Aorta (tissue), 5 donors: ENCODE results near the gene SNRPD2. TPM values are rescaled to one million over a fixed set of nuclear protein-coding genes. Genes with fewer than 3 reads are reported as not detected.

Source experiments
- ATAC-seq: fragments of 200-7000 bp; cut with Tn5 transposase; one replicate; pipeline ENCODE4 v1.9.1; 2022; ENCODE audit warnings: moderate library complexity; ENCODE audit not compliant: low FRiP score
- DNase-seq, 2 donors: peaks; one replicate each; pipeline ENCODE4 v3.0.0-alpha.2; 2020
- H3K27ac ChIP-seq, 2 donors: one replicate each; pipeline ENCODE4 v1.5.1; 2013; ENCODE audit warnings: low read length in 2 of 2, mild to moderate bottlenecking in 2 of 2, moderate library complexity in 2 of 2, control low read depth in 1 of 2, inconsistent platforms in 1 of 2, low read depth in 1 of 2
- H3K27me3 ChIP-seq, 2 donors: one replicate each; pipeline ENCODE4 v1.6.1; 2013; ENCODE audit warnings: control low read depth in 1 of 2, low read length in 1 of 2, mild to moderate bottlenecking in 1 of 2, moderate library complexity in 1 of 2; ENCODE audit not compliant: insufficient read depth in 2 of 2, control insufficient read depth in 1 of 2
- H3K36me3 ChIP-seq, 2 donors: one replicate each; pipeline ENCODE4 v1.6.1; 2013; ENCODE audit warnings: control low read depth in 1 of 2, low read length in 1 of 2, mild to moderate bottlenecking in 1 of 2; ENCODE audit not compliant: insufficient read depth in 2 of 2, control insufficient read depth in 1 of 2
- H3K4me1 ChIP-seq, 2 donors: one replicate each; pipeline ENCODE4 v1.6.1; 2013; ENCODE audit warnings: low read length in 2 of 2, control low read depth in 1 of 2, mild to moderate bottlenecking in 1 of 2, moderate library complexity in 1 of 2; ENCODE audit not compliant: insufficient read depth in 2 of 2, control insufficient read depth in 1 of 2
- H3K4me3 ChIP-seq, 2 donors: one replicate each; pipeline ENCODE4 v1.5.1; 2013; ENCODE audit warnings: low read length in 2 of 2, control low read depth in 1 of 2, mild to moderate bottlenecking in 1 of 2
- H3K9me3 ChIP-seq: one replicate; pipeline ENCODE4 v1.6.1; 2013; ENCODE audit warnings: mild to moderate bottlenecking, low read length; ENCODE audit not compliant: control insufficient read depth
- WGBS, 2 donors: extraction: QIAGEN DNeasy Blood & Tissue Kit; methylation state at CpG; one replicate each; pipeline ENCODE4 v1.1.7; 2013; 5-methylcytosine and 5-hydroxymethylcytosine counted together
- intact Hi-C, 2 donors: fragments of 100-400 bp; cut with DNase I; formaldehyde crosslinking; loops; one replicate each; pipeline versions ENCODE4 v1.14.2 to v1.15.0; 2022
- polyA plus RNA-seq, 2 donors: library from polyadenylated mRNA; stranded (reverse); fragments of 200-250 nt; gene quantifications; one replicate each; pipeline ENCODE4 v1.2.3, GENCODE V29; 2013
- total RNA-seq, 2 donors: library from RNA; stranded (reverse); fragmentation: NEBNext Ultra II Directional; extraction: Animal tissue kit (Norgen Biotek cat#: 25700); gene quantifications; one replicate each; pipeline ENCODE4 v1.2.1, GENCODE V29; 2021
- donor health status: healthy with polysubstance abuse.
- donor health status: Bipolar disorder and iron deficiency.
- donor health status: DM: no; HTN: no; CAD: no.
- donor health status: DM: no; HTN: no; CAD: no.
- donor health status: DM: yes; HTN: yes; CAD: no.

Gene SNRPD2
- total and polyA plus RNA-seq, 4 donors = 203 to 345 (median 262) TPM

GRCh38 chr19:45717983-45718650 lies 26.4 kb upstream of the SNRPD2 start:
- peak overlapping the region in 1 of 2 donors; percentile 77 for H3K27ac ChIP-seq
- intact Hi-C loops = loop anchor here in 1 of 2 donors (5.0 to 10.0 kb wide), 2 partner anchors 49 to 1327 kb away; partner anchors contain the start of genes SIX5 and TMEM160
- DNase-seq = peak in 1 of 2 donors; percentile 58
- 51 to 52% methylated on average over 12 of the region's 12 CpGs for WGBS, 2 donors
- peak overlapping the region; percentile 14 to 47 for H3K4me3 ChIP-seq
- H3K9me3 ChIP-seq = no peaks in the 10 kb centered on the region
- no peaks in the 10 kb centered on the region for H3K36me3 ChIP-seq
- no peaks in the 10 kb centered on the region for H3K27me3 ChIP-seq
- no peak for ATAC-seq
- H3K4me1 ChIP-seq = no peaks in the 10 kb centered on the region

- Histone ChIP-seq H3K4me1 (no peaks in the 10 kb centered on the region), H3K27me3 (no peaks in the 10 kb centered on the region), H3K4me3 (peak overlapping the region; percentile 35 to 64), H3K27ac (peak overlapping the region in 1 of 2 donors; percentile 77), H3K9me3 (no peaks in the 10 kb centered on the region), H3K36me3 (no peaks in the 10 kb centered on the region)
- WGBS, 2 donors = 0% methylated on average over 51 of the region's 51 CpGs
- DNase-seq = peak; percentile 99
- ATAC-seq = peak; percentile 99
- intact Hi-C loops = loop anchor here in 1 of 2 donors (5.0 to 10.0 kb wide), 2 partner anchors 50 to 1327 kb away; partner anchors contain the start of genes SIX5 and TMEM160
These were observed 25.6 kb upstream of the SNRPD2 start for GRCh38 chr19:45717131-45717982.

DNA sequence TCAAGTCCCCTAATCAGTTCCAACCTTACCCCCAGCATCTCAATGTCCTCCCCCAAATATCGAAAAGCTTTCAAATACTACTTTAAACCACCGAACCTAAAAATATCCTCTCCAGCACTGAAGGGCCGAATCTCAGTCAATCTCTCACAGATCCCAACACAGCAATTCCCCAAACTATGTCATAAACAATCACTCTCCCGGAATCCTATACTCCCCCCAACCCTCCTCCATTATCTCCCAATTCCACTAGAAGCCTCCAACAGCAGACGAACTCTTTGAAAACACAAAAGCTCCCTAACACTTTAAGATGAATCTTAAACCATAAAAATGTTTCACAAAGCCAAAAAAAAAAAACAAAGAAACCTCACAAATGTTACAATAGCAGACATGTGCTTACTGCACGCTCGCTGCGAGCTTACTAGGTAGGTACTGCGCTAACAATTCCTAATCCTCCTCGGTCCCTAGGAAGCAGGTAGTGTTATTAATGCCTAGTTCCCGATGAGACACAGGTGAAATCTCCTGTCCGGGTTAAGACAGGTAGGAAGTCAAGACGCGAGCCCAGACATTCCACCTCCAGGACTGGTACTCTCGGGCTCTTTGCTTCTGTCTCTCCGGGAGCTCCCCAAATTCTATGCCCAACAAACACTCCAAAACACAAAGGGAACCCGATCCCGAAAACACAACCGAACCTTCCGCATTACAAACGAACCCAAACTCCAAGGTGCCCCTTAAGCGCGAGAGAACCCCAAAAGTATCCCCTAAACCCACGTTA lies 24.8 kb upstream of the SNRPD2 start:
- intact Hi-C loops = loop anchor here in 1 of 2 donors (5.0 to 10.0 kb wide), 2 partner anchors 51 to 1328 kb away; partner anchors contain the start of genes SIX5 and TMEM160
- WGBS, 2 donors = 1% methylated on average over 24 of the region's 24 CpGs
- Histone ChIP-seq H3K4me3 (peak overlapping the region; percentile 35 to 64), H3K4me1 (no peaks in the 10 kb centered on the region), H3K36me3 (no peaks in the 10 kb centered on the region), H3K27ac (no peak overlapping the region), H3K27me3 (no peaks in the 10 kb centered on the region), H3K9me3 (no peaks in the 10 kb centered on the region)
- DNase-seq = no peak
- no peak for ATAC-seq

- Histone ChIP-seq H3K36me3 (no peaks in the 10 kb centered on the region), H3K9me3 (no peaks in the 10 kb centered on the region), H3K27me3 (no peaks in the 10 kb centered on the region), H3K27ac (no peak overlapping the region), H3K4me3 (no peak overlapping the region), H3K4me1 (no peaks in the 10 kb centered on the region)
- DNase-seq (no peak), ATAC-seq (no peak)
- intact Hi-C loops = loop anchor here in 1 of 2 donors (5.0 to 10.0 kb wide), 2 partner anchors 52 to 1330 kb away; partner anchors contain the start of genes SIX5 and TMEM160
- WGBS, 2 donors = 96% methylated on average over 3 of the region's 3 CpGs
These were observed 23.4 kb upstream of the SNRPD2 start for GRCh38 chr19:45715139-45715538.

GRCh38 chr19:45713141-45713540 lies 21.4 kb upstream of the SNRPD2 start:
- Histone ChIP-seq H3K27me3 (no peaks in the 10 kb centered on the region), H3K27ac (no peak overlapping the region), H3K4me1 (no peaks in the 10 kb centered on the region), H3K4me3 (no peak overlapping the region), H3K9me3 (no peaks in the 10 kb centered on the region), H3K36me3 (no peaks in the 10 kb centered on the region)
- WGBS, 2 donors = 90 to 91% methylated on average over 14 to 15 of the region's 15 CpGs
- intact Hi-C loops = loop anchor here in 1 of 2 donors (10.0 kb wide), 1 partner anchor 1332 kb away; the partner anchor contains the start of gene TMEM160
- no peak for ATAC-seq
- DNase-seq = no peak

DNA sequence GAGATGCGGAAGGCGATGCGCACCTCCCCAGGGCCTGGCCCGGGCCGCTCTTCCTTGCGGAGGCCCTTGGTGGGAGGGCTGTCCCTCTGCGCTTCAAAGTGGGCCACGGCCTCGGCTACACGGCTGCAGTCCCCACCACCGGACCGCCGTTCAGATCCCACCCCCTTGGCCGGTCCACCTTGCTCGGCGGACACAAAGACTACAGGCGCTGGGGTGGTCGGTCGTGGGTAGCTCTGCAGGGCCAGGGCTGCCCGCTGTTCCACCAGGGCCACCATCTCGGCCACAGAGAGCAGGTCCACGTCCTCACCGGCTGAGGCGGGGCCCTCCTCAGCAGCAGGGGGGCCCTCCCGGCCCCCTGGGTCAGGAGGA lies 20.9 kb upstream of the SNRPD2 start:
- ATAC-seq (no peak), DNase-seq (no peak)
- no peaks in the 10 kb centered on the region for H3K9me3 ChIP-seq
- H3K4me3 ChIP-seq = no peak overlapping the region
- intact Hi-C loops = loop anchor here in 1 of 2 donors (10.0 kb wide), 1 partner anchor 1332 kb away; the partner anchor contains the start of gene TMEM160
- no peak overlapping the region for H3K27ac ChIP-seq
- no peaks in the 10 kb centered on the region for H3K4me1 ChIP-seq
- no peaks in the 10 kb centered on the region for H3K27me3 ChIP-seq
- 94 to 96% methylated on average over 22 to 25 of the region's 25 CpGs for WGBS, 2 donors
- H3K36me3 ChIP-seq = no peaks in the 10 kb centered on the region

GRCh38 chr19:45711851-45712698 lies 20.3 kb upstream of the SNRPD2 start:
- 91 to 92% methylated on average over 73 to 76 of the region's 76 CpGs for WGBS, 2 donors
- Histone ChIP-seq H3K4me1 (no peaks in the 10 kb centered on the region), H3K27ac (no peak overlapping the region), H3K27me3 (no peaks in the 10 kb centered on the region), H3K9me3 (no peaks in the 10 kb centered on the region), H3K4me3 (no peak overlapping the region), H3K36me3 (no peaks in the 10 kb centered on the region)
- intact Hi-C loops = loop anchor here in 1 of 2 donors (10.0 kb wide), 1 partner anchor 1333 kb away; the partner anchor contains the start of gene TMEM160
- ATAC-seq = no peak
- DNase-seq = no peak
